GM12878 (cell line): ENCODE data around the gene ZNF148. TPM values are rescaled to one million over a fixed set of nuclear protein-coding genes. Genes with fewer than 3 reads are reported as not detected.

ENCODE experiments used
- ATAC-seq: fragments of 200-7000 bp; cut with Tn5 transposase; 3 replicates; pipeline ENCODE4 v1.9.1; 2020; ENCODE audit warnings: mild to moderate bottlenecking, moderate library complexity
- BruUV-seq: library from RNA; stranded (reverse); fragments of 400-500 nt; replicated peaks from 2 replicates; lab custom pipeline; 2021; lab: Mats Ljungman, UMichigan
- CTCF ChIA-PET: fragments of 300-600 bp; sonication (Branson Sonifier 250); formaldehyde crosslinking; extraction: SDS; loops from one replicate; lab custom pipeline; 2021; ENCODE audit warnings: inconsistent platforms; lab: Yijun Ruan, JAX
- POLR2A ChIA-PET: fragments of 350-600 bp; formaldehyde crosslinking; extraction: SDS; loops from one replicate; lab custom pipeline; 2021; ENCODE audit warnings: inconsistent platforms; lab: Charles Lee
- RAD21 ChIA-PET: fragments of 300-600 bp; sonication (Branson Sonifier 250); formaldehyde crosslinking; loops from one replicate; lab custom pipeline; 2023; ENCODE audit warnings: antibody characterized with exemption; ENCODE audit not compliant: unreplicated experiment; lab: Charles Lee
- SMC1A ChIA-PET: fragments of 300-600 bp; sonication (Branson Sonifier 250); formaldehyde crosslinking; loops from one replicate; lab custom pipeline; 2023; ENCODE audit not compliant: unreplicated experiment, uncharacterized antibody; lab: Charles Lee
- DNase-seq: peaks from one replicate; pipeline ENCODE4 v3.0.0-alpha.2; 2011; ENCODE audit warnings: low read depth, low spot score
- FAIRE-seq: peaks from 3 replicates; lab custom pipeline; 2011; peaks lifted over from hg19 to GRCh38; lab: Jason Lieb, UNC
- H2AFZ ChIP-seq: 2 replicates; pipeline ENCODE4 v1.6.0; 2011; ENCODE audit warnings: low read depth, low read length, control low read depth; ENCODE audit not compliant: control insufficient read depth
- H3K27ac ChIP-seq: 2 replicates; pipeline ENCODE4 v1.5.1; 2011; ENCODE audit warnings: control low read depth; ENCODE audit not compliant: control insufficient read depth, insufficient read depth
- H3K27me3 ChIP-seq, 2 experiments: replicated peaks in 1 of 2; 2 replicates each; pipeline versions ENCODE4 v1.6.0 to v1.6.1; 2011; ENCODE audit warnings: low read length in 1 of 2; ENCODE audit not compliant: control insufficient read depth in 2 of 2, insufficient read depth in 2 of 2
- H3K36me3 ChIP-seq, 2 experiments: 2 replicates each; pipeline ENCODE4 v1.5.1; 2011; ENCODE audit warnings: low read length in 1 of 2; ENCODE audit not compliant: control insufficient read depth in 2 of 2, insufficient read depth in 2 of 2
- H3K4me1 ChIP-seq: 2 replicates; pipeline ENCODE4 v1.6.1; 2011; ENCODE audit warnings: mild to moderate bottlenecking, low read length, moderate library complexity, mixed read lengths; ENCODE audit not compliant: control insufficient read depth, insufficient read depth
- H3K4me2 ChIP-seq: 2 replicates; pipeline ENCODE4 v1.6.0; 2011; ENCODE audit warnings: control low read depth; ENCODE audit not compliant: control insufficient read depth, insufficient read depth
- H3K4me3 ChIP-seq: fragments of 200-600 bp; sonication (generic); 2 replicates; pipeline ENCODE4 v1.5.1; 2016
- H3K79me2 ChIP-seq: 2 replicates; pipeline ENCODE4 v1.6.0; 2011; ENCODE audit warnings: low read length; ENCODE audit not compliant: control insufficient read depth, insufficient read depth
- H3K9ac ChIP-seq: 2 replicates; pipeline ENCODE4 v1.8.0; 2011; ENCODE audit warnings: low read length, control low read depth, mixed read lengths; ENCODE audit not compliant: control insufficient read depth, insufficient read depth
- H3K9me3 ChIP-seq: replicated peaks from 3 replicates; pipeline ENCODE4 v1.5.1; 2011; ENCODE audit warnings: mild to moderate bottlenecking, low read length; ENCODE audit not compliant: control insufficient read depth, insufficient read depth
- H4K20me1 ChIP-seq: 2 replicates; pipeline ENCODE4 v1.6.0; 2011; ENCODE audit not compliant: control insufficient read depth, insufficient read depth
- CUX1 ChIP-seq: IDR thresholded peaks from 2 replicates; pipeline ENCODE4 v1.6.1; 2012; ENCODE audit warnings: improper control_type of control experiment, low read depth, low read length; ENCODE audit not compliant: insufficient replicate concordance
- FOXK2 ChIP-seq: fragments of 450-650 bp; IDR thresholded peaks from 2 replicates; pipeline ENCODE4 v1.6.1; 2017; ENCODE audit warnings: mild to moderate bottlenecking, moderate library complexity
- IKZF1 ChIP-seq: fragments of 450-650 bp; conservative IDR thresholded peaks from 2 replicates; pipeline ENCODE4 v1.6.1; 2017; ENCODE audit warnings: antibody characterized with exemption, mild to moderate bottlenecking
- IKZF2 ChIP-seq, 2 experiments: fragments of 450-650 bp; IDR thresholded peaks; 2 replicates each; pipeline ENCODE4 v1.6.1; 2017; ENCODE audit warnings: mild to moderate bottlenecking in 2 of 2, moderate library complexity in 2 of 2
- MEF2A ChIP-seq: IDR thresholded peaks from 2 replicates; pipeline ENCODE4 v1.6.1; 2011; ENCODE audit warnings: low read depth, mild to moderate bottlenecking, low read length, moderate library complexity; ENCODE audit not compliant: insufficient read depth
- MTA3 ChIP-seq: IDR thresholded peaks from 2 replicates; pipeline ENCODE4 v1.6.1; 2012; ENCODE audit warnings: low read length, inconsistent platforms, borderline replicate concordance
- PAX5 ChIP-seq: IDR thresholded peaks from 2 replicates; pipeline ENCODE4 v1.6.1; 2011; ENCODE audit warnings: low read depth, low read length, borderline replicate concordance
- POLR2AphosphoS2 ChIP-seq: IDR thresholded peaks from 2 replicates; pipeline ENCODE4 v1.6.1; 2011; ENCODE audit warnings: low read depth, mild to moderate bottlenecking, low read length, improper control_type of control experiment, moderate library complexity
- SPI1 ChIP-seq: IDR thresholded peaks from 2 replicates; pipeline ENCODE4 v1.6.1; 2011; ENCODE audit warnings: low read depth, mild to moderate bottlenecking, low read length, moderate library complexity, borderline replicate concordance; ENCODE audit not compliant: insufficient read depth
- SREBF1 ChIP-seq: IDR thresholded peaks from 2 replicates; pipeline ENCODE4 v1.6.1; 2012; ENCODE audit warnings: mild to moderate bottlenecking, low read length
- USF2 ChIP-seq: IDR thresholded peaks from 2 replicates; pipeline ENCODE4 v1.6.1; 2011; ENCODE audit warnings: low read depth, low read length, improper control_type of control experiment, borderline replicate concordance
- YY1 ChIP-seq: IDR thresholded peaks from 2 replicates; pipeline ENCODE4 v1.6.1; 2011; ENCODE audit warnings: low read depth, mild to moderate bottlenecking, low read length
- in situ Hi-C: fragments of 300-500 bp; cut with MboI; formaldehyde crosslinking; loops from 9 replicates; pipeline ENCODE4 v1.14.3; 2018; ENCODE audit warnings: mixed read lengths
- intact Hi-C: fragments of 100-400 bp; cut with micrococcal nuclease; formaldehyde crosslinking; loops from one replicate; pipeline ENCODE4 v1.14.2; 2022; ENCODE audit not compliant: unreplicated experiment
- polyA plus RNA-seq, 11 experiments: library from polyadenylated mRNA; depleted of rRNA in 4 of 11; unstranded in 6 of 11; stranded (reverse) in 5 of 11; fragments of >200 nt; fragmentation: Nextera tagmentation in 4 of 11; fragmentation: Illumina TruSeq in 1 of 11; extraction: Ambion mirVana in 4 of 11; extraction: Trizol in 1 of 11; gene quantifications; 1 replicate in 1 of 11; 2 replicates in 10 of 11; pipeline versions ENCODE4 v1.2.1 to v1.2.3, GENCODE V29; 2011 to 2016; ENCODE audit warnings: inconsistent platforms in 2 of 11, missing spikeins in 2 of 11, low read depth in 1 of 11
- total RNA-seq, 4 experiments: library from RNA; depleted of rRNA in 3 of 4; stranded (reverse); fragments of >200 nt in 3 of 4; fragmentation: Illumina TruSeq in 1 of 4; extraction: Trizol in 1 of 4; gene quantifications; 2 replicates each; pipeline versions ENCODE4 v1.2.1 to v1.2.3, GENCODE V29; 2013 to 2021
- TF ChIP-seq, protein P1 (sequence below): IDR thresholded peaks from 2 replicates; pipeline ENCODE4 v1.6.1; 2012; ENCODE audit warnings: low read length, inconsistent platforms
- TF ChIP-seq, protein P2 (sequence below): fragments of 450-650 bp; IDR thresholded peaks from 2 replicates; pipeline ENCODE4 v1.6.1; 2017; ENCODE audit warnings: low read depth, mild to moderate bottlenecking, moderate library complexity

The ZNF148 gene
- total and polyA plus RNA-seq, 10 of the 15 experiments (the other 5 are each of a cell fraction or from before 2014, with no cell fraction given) = 8.6 to 40.4 (median 26.7) TPM

GRCh38 chr3:125316949-125317348 lies 58.2 kb downstream of the ZNF148 start:
- ChIA-PET CTCF (no interaction called here), SMC1A (interaction anchor here (1.3 to 1.5 kb wide), 2 partner anchors 8 to 10 kb away, joined by 3 to 4 read pairs; no protein-coding TSS in a partner anchor), RAD21 (no interaction called here), POLR2A (interaction anchor here (0.8 kb wide), 1 partner anchor 46 kb away, joined by 3 read pairs; no protein-coding TSS in a partner anchor)
- FAIRE-seq (no peak), ATAC-seq (no peak; the same call in 2 of the 3 replicates), DNase-seq (peak; percentile 4)
- H3K9me3 ChIP-seq = peaks cover 20% of the 10 kb centered on the region
- in situ Hi-C loops = no loop called here
- peaks cover 0 to 14% of the 10 kb centered on the region in 2 experiments; a peak in 3 of 4 replicates for H3K36me3 ChIP-seq
- no peak overlapping the region for H3K4me3 ChIP-seq
- peak overlapping the region; percentile 18; the same call in 1 of the 2 replicates for H3K27ac ChIP-seq
- peaks cover 5% of the 10 kb centered on the region for H3K4me1 ChIP-seq
- no peak overlapping the region; the same call in 1 of the 2 replicates for H3K4me2 ChIP-seq
- no peak overlapping the region for H2AFZ ChIP-seq
- no peaks in the 10 kb centered on the region for H4K20me1 ChIP-seq
- no peaks in the 10 kb centered on the region for H3K27me3 ChIP-seq
- no TSS peak for BruUV-seq
- H3K79me2 ChIP-seq = no peaks in the 10 kb centered on the region; the same call in 1 of the 2 replicates
- intact Hi-C loops = no loop called here
- H3K9ac ChIP-seq = no peak overlapping the region
- TF ChIP-seq, protein P1, sequence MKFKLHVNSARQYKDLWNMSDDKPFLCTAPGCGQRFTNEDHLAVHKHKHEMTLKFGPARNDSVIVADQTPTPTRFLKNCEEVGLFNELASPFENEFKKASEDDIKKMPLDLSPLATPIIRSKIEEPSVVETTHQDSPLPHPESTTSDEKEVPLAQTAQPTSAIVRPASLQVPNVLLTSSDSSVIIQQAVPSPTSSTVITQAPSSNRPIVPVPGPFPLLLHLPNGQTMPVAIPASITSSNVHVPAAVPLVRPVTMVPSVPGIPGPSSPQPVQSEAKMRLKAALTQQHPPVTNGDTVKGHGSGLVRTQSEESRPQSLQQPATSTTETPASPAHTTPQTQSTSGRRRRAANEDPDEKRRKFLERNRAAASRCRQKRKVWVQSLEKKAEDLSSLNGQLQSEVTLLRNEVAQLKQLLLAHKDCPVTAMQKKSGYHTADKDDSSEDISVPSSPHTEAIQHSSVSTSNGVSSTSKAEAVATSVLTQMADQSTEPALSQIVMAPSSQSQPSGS = 0 out of 2 replicates have a peak, but pooled peaks have one; percentile 13
- TF ChIP-seq MEF2A (no peak), IKZF1 (peak; percentile 63), CUX1 (no peak), POLR2AphosphoS2 (no peak), YY1 (no peak), PAX5 (no peak), FOXK2 (no peak), MTA3 (0 out of 2 replicates have a peak, but pooled peaks have one; percentile 32), USF2 (no peak), IKZF2 (IDR thresholded peaks at IDR 0.05) (peak; percentile 55 to 72; a peak in 2 of 4 replicates), SREBF1 (no peak), SPI1 (peak; percentile 67)
- TF ChIP-seq, protein P2, sequence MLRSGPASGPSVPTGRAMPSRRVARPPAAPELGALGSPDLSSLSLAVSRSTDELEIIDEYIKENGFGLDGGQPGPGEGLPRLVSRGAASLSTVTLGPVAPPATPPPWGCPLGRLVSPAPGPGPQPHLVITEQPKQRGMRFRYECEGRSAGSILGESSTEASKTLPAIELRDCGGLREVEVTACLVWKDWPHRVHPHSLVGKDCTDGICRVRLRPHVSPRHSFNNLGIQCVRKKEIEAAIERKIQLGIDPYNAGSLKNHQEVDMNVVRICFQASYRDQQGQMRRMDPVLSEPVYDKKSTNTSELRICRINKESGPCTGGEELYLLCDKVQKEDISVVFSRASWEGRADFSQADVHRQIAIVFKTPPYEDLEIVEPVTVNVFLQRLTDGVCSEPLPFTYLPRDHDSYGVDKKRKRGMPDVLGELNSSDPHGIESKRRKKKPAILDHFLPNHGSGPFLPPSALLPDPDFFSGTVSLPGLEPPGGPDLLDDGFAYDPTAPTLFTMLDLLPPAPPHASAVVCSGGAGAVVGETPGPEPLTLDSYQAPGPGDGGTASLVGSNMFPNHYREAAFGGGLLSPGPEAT = 0 out of 2 replicates have a peak, but pooled peaks have one; percentile 49
